ENCODE data around the gene KCNJ6. TPM values are rescaled to one million over a fixed set of nuclear protein-coding genes. Genes with fewer than 3 reads are reported as not detected.
"Not testable (repeated sequence)": the region's sequence is repeated elsewhere in the genome, so short reads cannot be mapped to it uniquely, and the experiment has no call there.

The KCNJ6 gene
- total and polyA plus RNA-seq, 5 donors: 0.03 TPM; not detected in 4

- Histone ChIP-seq H3K27me3 (ENCODE audit: control insufficient read depth, insufficient read depth) (no peaks in the 10 kb centered on the region), H3K4me3 (ENCODE audit: low read length) (no peak overlapping the region), H3K9me3 (ENCODE audit: control insufficient read depth, low read length) (no peaks in the 10 kb centered on the region), H3K4me1 (ENCODE audit: control insufficient read depth, insufficient read depth, low read length) (peaks cover 6% of the 10 kb centered on the region), H3K27ac (ENCODE audit: low read length) (no peak overlapping the region)
- DNase-seq (no peak), ATAC-seq (no peak)
- intact Hi-C loops (cut with DNase I): no loop called here
- WGBS: 96% methylated on average over 6 of the region's 6 CpGs
Measured at GRCh38 chr21:37660709-37661108, 255.5 kb downstream of the KCNJ6 start.

- DNase-seq: no peak
- H3K4me1 ChIP-seq (ENCODE audit: control insufficient read depth, insufficient read depth, low read length): peaks cover 6% of the 10 kb centered on the region
- no peaks in the 10 kb centered on the region for H3K27me3 ChIP-seq (ENCODE audit: control insufficient read depth, insufficient read depth)
- H3K9me3 ChIP-seq (ENCODE audit: control insufficient read depth, low read length): no peaks in the 10 kb centered on the region
- ATAC-seq: no peak
- H3K4me3 ChIP-seq (ENCODE audit: low read length): no peak overlapping the region
- 84% methylated on average over 1 of the region's 1 CpG for WGBS
- H3K27ac ChIP-seq (ENCODE audit: low read length): no peak overlapping the region
- intact Hi-C loops (cut with DNase I): no loop called here
Measured at GRCh38 chr21:37659874-37660273, 256.4 kb downstream of the KCNJ6 start.

GRCh38 chr21:37658817-37659458, 257.3 kb downstream of the KCNJ6 start:
- Histone ChIP-seq H3K4me3 (ENCODE audit: low read length) (no peak overlapping the region), H3K27me3 (ENCODE audit: control insufficient read depth, insufficient read depth) (no peaks in the 10 kb centered on the region), H3K4me1 (ENCODE audit: control insufficient read depth, insufficient read depth, low read length) (peaks cover 6% of the 10 kb centered on the region), H3K9me3 (ENCODE audit: control insufficient read depth, low read length) (no peaks in the 10 kb centered on the region), H3K27ac (ENCODE audit: low read length) (no peak overlapping the region)
- ATAC-seq: peak; percentile 28 to 78
- 47% methylated on average over 7 of the region's 7 CpGs for WGBS
- intact Hi-C loops (cut with DNase I): no loop called here
- DNase-seq: no peak

- WGBS: 49% methylated on average over 10 of the region's 10 CpGs
- H3K27ac ChIP-seq (ENCODE audit: low read length): no peak overlapping the region
- peaks cover 6% of the 10 kb centered on the region for H3K4me1 ChIP-seq (ENCODE audit: control insufficient read depth, insufficient read depth, low read length)
- no peak overlapping the region for H3K4me3 ChIP-seq (ENCODE audit: low read length)
- intact Hi-C loops (cut with DNase I): no loop called here
- DNase-seq (no peak), ATAC-seq (no peak)
- H3K9me3 ChIP-seq (ENCODE audit: control insufficient read depth, low read length): no peaks in the 10 kb centered on the region
- H3K27me3 ChIP-seq (ENCODE audit: control insufficient read depth, insufficient read depth): no peaks in the 10 kb centered on the region
Measured at GRCh38 chr21:37658121-37658816, 258.0 kb downstream of the KCNJ6 start.

- Histone ChIP-seq H3K4me1 (ENCODE audit: control insufficient read depth, insufficient read depth, low read length) (peaks cover 6% of the 10 kb centered on the region), H3K27me3 (ENCODE audit: control insufficient read depth, insufficient read depth) (no peaks in the 10 kb centered on the region), H3K27ac (ENCODE audit: low read length) (no peak overlapping the region), H3K9me3 (ENCODE audit: control insufficient read depth, low read length) (no peaks in the 10 kb centered on the region), H3K4me3 (ENCODE audit: low read length) (no peak overlapping the region)
- intact Hi-C loops (cut with DNase I): no loop called here
- WGBS: 90% methylated on average over 5 of the region's 5 CpGs
- ATAC-seq: no peak
- no peak for DNase-seq
Measured at GRCh38 chr21:37656899-37657298, 259.4 kb downstream of the KCNJ6 start.

- H3K9me3 ChIP-seq (ENCODE audit: control insufficient read depth, low read length): no peaks in the 10 kb centered on the region
- intact Hi-C loops (cut with DNase I): no loop called here
- H3K4me1 ChIP-seq (ENCODE audit: control insufficient read depth, insufficient read depth, low read length): peaks cover 6% of the 10 kb centered on the region
- H3K4me3 ChIP-seq (ENCODE audit: low read length): no peak overlapping the region
- ATAC-seq (no peak), DNase-seq (no peak)
- H3K27me3 ChIP-seq (ENCODE audit: control insufficient read depth, insufficient read depth): no peaks in the 10 kb centered on the region
- 89% methylated on average over 6 of the region's 6 CpGs for WGBS
- H3K27ac ChIP-seq (ENCODE audit: low read length): no peak overlapping the region
Measured at GRCh38 chr21:37655611-37656300, 260.5 kb downstream of the KCNJ6 start.

- Histone ChIP-seq H3K4me3 (ENCODE audit: low read length) (no peak overlapping the region), H3K9me3 (ENCODE audit: control insufficient read depth, low read length) (no peaks in the 10 kb centered on the region), H3K27me3 (ENCODE audit: control insufficient read depth, insufficient read depth) (no peaks in the 10 kb centered on the region), H3K4me1 (ENCODE audit: control insufficient read depth, insufficient read depth, low read length) (peaks cover 6% of the 10 kb centered on the region), H3K27ac (ENCODE audit: low read length) (no peak overlapping the region)
- intact Hi-C loops (cut with DNase I): no loop called here
- WGBS: 93% methylated on average over 4 of the region's 4 CpGs
- no peak for ATAC-seq
- DNase-seq: no peak
Measured at GRCh38 chr21:37654596-37654995, 261.7 kb downstream of the KCNJ6 start.

- ATAC-seq (no peak), DNase-seq (no peak)
- intact Hi-C loops (cut with DNase I): no loop called here
- Histone ChIP-seq H3K9me3 (ENCODE audit: control insufficient read depth, low read length) (no peaks in the 10 kb centered on the region), H3K4me1 (ENCODE audit: control insufficient read depth, insufficient read depth, low read length) (no peaks in the 10 kb centered on the region), H3K27me3 (ENCODE audit: control insufficient read depth, insufficient read depth) (no peaks in the 10 kb centered on the region), H3K27ac (ENCODE audit: low read length) (no peak overlapping the region), H3K4me3 (ENCODE audit: low read length) (no peak overlapping the region)
- WGBS: 82% methylated on average over 4 of the region's 4 CpGs
Measured at GRCh38 chr21:37653201-37653600, 263.1 kb downstream of the KCNJ6 start.

- H3K27ac ChIP-seq (ENCODE audit: low read length): no peak overlapping the region
- ATAC-seq (no peak), DNase-seq (no peak)
- H3K4me1 ChIP-seq (ENCODE audit: control insufficient read depth, insufficient read depth, low read length): no peaks in the 10 kb centered on the region
- 76% methylated on average over 4 of the region's 4 CpGs for WGBS
- H3K9me3 ChIP-seq (ENCODE audit: control insufficient read depth, low read length): no peaks in the 10 kb centered on the region
- H3K4me3 ChIP-seq (ENCODE audit: low read length): no peak overlapping the region
- H3K27me3 ChIP-seq (ENCODE audit: control insufficient read depth, insufficient read depth): no peaks in the 10 kb centered on the region
- intact Hi-C loops (cut with DNase I): no loop called here
Measured at GRCh38 chr21:37647781-37648180, 268.5 kb downstream of the KCNJ6 start.

GRCh38 chr21:37646761-37647160, 269.5 kb downstream of the KCNJ6 start:
- H3K4me3 ChIP-seq (ENCODE audit: low read length); H3K9me3 ChIP-seq (ENCODE audit: control insufficient read depth, low read length); DNase-seq; ATAC-seq; H3K27me3 ChIP-seq (ENCODE audit: control insufficient read depth, insufficient read depth); H3K4me1 ChIP-seq (ENCODE audit: control insufficient read depth, insufficient read depth, low read length); intact Hi-C loops (cut with DNase I); H3K27ac ChIP-seq (ENCODE audit: low read length): not testable (repeated sequence)
- WGBS: 91% methylated on average over 12 of the region's 12 CpGs

GRCh38 chr21:37645848-37646247, 270.4 kb downstream of the KCNJ6 start:
- Histone ChIP-seq H3K4me3 (ENCODE audit: low read length) (no peak overlapping the region), H3K27ac (ENCODE audit: low read length) (no peak overlapping the region), H3K27me3 (ENCODE audit: control insufficient read depth, insufficient read depth) (no peaks in the 10 kb centered on the region), H3K4me1 (ENCODE audit: control insufficient read depth, insufficient read depth, low read length) (no peaks in the 10 kb centered on the region), H3K9me3 (ENCODE audit: control insufficient read depth, low read length) (no peaks in the 10 kb centered on the region)
- WGBS: 85% methylated on average over 6 of the region's 6 CpGs
- intact Hi-C loops (cut with DNase I): no loop called here
- DNase-seq: no peak
- ATAC-seq: no peak

All from right cardiac atrium (tissue), 5 donors.